ENCODE results near the gene KRTAP5-8.
"Not testable (repeated sequence)": the region's sequence is repeated elsewhere in the genome, so short reads cannot be mapped to it uniquely, and the experiment has no call there.

KRTAP5-8 gene

GRCh38 chr11:71537977-71538665 is at the start of gene KRTAP5-8:
Gene KRTAP5-8, plus strand, starts transcription at chr11:71538025. Its CDS starts 31 bp downstream, at chr11:71538056.
- not testable (repeated sequence) for TF ChIP-seq EGR1 (IDR thresholded peaks at IDR 0.05); TEAD4 (IDR thresholded peaks at IDR 0.05); REST (IDR thresholded peaks at IDR 0.05; ENCODE audit: low read depth)

GRCh38 chr11:71488681-71489270 is 49.0 kb upstream of the KRTAP5-8 start:
- TF ChIP-seq EGR1 (IDR thresholded peaks at IDR 0.05) = no peak
- no peak for TF ChIP-seq FOXM1 (IDR thresholded peaks at IDR 0.05; ENCODE audit: borderline replicate concordance, low read depth)
- no peak for TF ChIP-seq TCF12 (IDR thresholded peaks at IDR 0.05; ENCODE audit: low read depth)
- TF ChIP-seq USF1 (IDR thresholded peaks at IDR 0.05) = no peak
- TF ChIP-seq TEAD4 (IDR thresholded peaks at IDR 0.05) = no peak
- TF ChIP-seq TAF1 (IDR thresholded peaks at IDR 0.05; ENCODE audit: low read depth) = no peak

GRCh38 chr11:71489311-71490043 is 48.3 kb upstream of the KRTAP5-8 start:
- no peak for TF ChIP-seq YY1 (IDR thresholded peaks at IDR 0.05; ENCODE audit: low read depth)
- TF ChIP-seq USF1 (IDR thresholded peaks at IDR 0.05) = no peak
- TF ChIP-seq RAD21 (IDR thresholded peaks at IDR 0.05; ENCODE audit: low read depth) = no peak
- no peak for TF ChIP-seq ZBTB7A (IDR thresholded peaks at IDR 0.05; ENCODE audit: low read depth)
- TF ChIP-seq MAX (IDR thresholded peaks at IDR 0.05) = no peak
- TF ChIP-seq EGR1 (IDR thresholded peaks at IDR 0.05) = no peak
- TF ChIP-seq NFIC (IDR thresholded peaks at IDR 0.05) = no peak
- no peak for TF ChIP-seq REST (IDR thresholded peaks at IDR 0.05; ENCODE audit: low read depth)

GRCh38 chr11:71490044-71490730 is 47.6 kb upstream of the KRTAP5-8 start:
- no peak for TF ChIP-seq TCF12 (IDR thresholded peaks at IDR 0.05; ENCODE audit: low read depth)
- TF ChIP-seq YY1 (IDR thresholded peaks at IDR 0.05; ENCODE audit: low read depth) = no peak
- no peak for TF ChIP-seq EP300 (IDR thresholded peaks at IDR 0.05; ENCODE audit: borderline replicate concordance)
- no peak for TF ChIP-seq MAX (IDR thresholded peaks at IDR 0.05)
- no peak for TF ChIP-seq CREB1 (IDR thresholded peaks at IDR 0.05; ENCODE audit: low read depth)
- TF ChIP-seq TEAD4 (IDR thresholded peaks at IDR 0.05) = no peak
- TF ChIP-seq EGR1 (IDR thresholded peaks at IDR 0.05) = no peak
- no peak for TF ChIP-seq USF1 (IDR thresholded peaks at IDR 0.05)

GRCh38 chr11:71490731-71491390 is 47.0 kb upstream of the KRTAP5-8 start:
- TF ChIP-seq EP300 (IDR thresholded peaks at IDR 0.05; ENCODE audit: borderline replicate concordance) = no peak
- TF ChIP-seq NFIC (IDR thresholded peaks at IDR 0.05) = no peak
- TF ChIP-seq REST (IDR thresholded peaks at IDR 0.05; ENCODE audit: low read depth) = no peak
- TF ChIP-seq EGR1 (IDR thresholded peaks at IDR 0.05) = no peak
- no peak for TF ChIP-seq ZBTB7A (IDR thresholded peaks at IDR 0.05; ENCODE audit: low read depth)
- no peak for TF ChIP-seq TCF12 (IDR thresholded peaks at IDR 0.05; ENCODE audit: low read depth)
- TF ChIP-seq YY1 (IDR thresholded peaks at IDR 0.05; ENCODE audit: low read depth) = no peak
- TF ChIP-seq MAX (IDR thresholded peaks at IDR 0.05) = no peak
- no peak for TF ChIP-seq CEBPB (IDR thresholded peaks at IDR 0.05)
- TF ChIP-seq TEAD4 (IDR thresholded peaks at IDR 0.05) = no peak
- TF ChIP-seq FOXM1 (IDR thresholded peaks at IDR 0.05; ENCODE audit: borderline replicate concordance, low read depth) = no peak
- TF ChIP-seq CREB1 (IDR thresholded peaks at IDR 0.05; ENCODE audit: low read depth) = no peak
- no peak for TF ChIP-seq USF1 (IDR thresholded peaks at IDR 0.05)
- TF ChIP-seq RAD21 (IDR thresholded peaks at IDR 0.05; ENCODE audit: low read depth) = no peak
- TF ChIP-seq TAF1 (IDR thresholded peaks at IDR 0.05; ENCODE audit: low read depth) = no peak

Measured in Ishikawa (cell line).